Neural progenitor cell (in vitro differentiated cells): ENCODE results near the gene PCDHA3. TPM values are rescaled to one million over a fixed set of nuclear protein-coding genes. Genes with fewer than 3 reads are reported as not detected.
A peak's percentile ranks its signal among the peaks of the same experiment; 100 is the strongest.
"Not testable (repeated sequence)": the region's sequence is repeated elsewhere in the genome, so short reads cannot be mapped to it uniquely, and the experiment has no call there.

Source experiments
- DNase-seq: peaks from one replicate; pipeline ENCODE4 v3.0.0-alpha.2; 2016; ENCODE audit warnings: low spot score
- H2AFZ ChIP-seq: fragments of 200-600 bp; sonication (generic); replicated peaks from 2 replicates; pipeline ENCODE4 v1.6.1; 2016; ENCODE audit warnings: antibody characterized with exemption
- H3F3A ChIP-seq: fragments of 200-600 bp; sonication (generic); 2 replicates; pipeline ENCODE4 v1.6.1; 2016; ENCODE audit warnings: antibody characterized with exemption, low read depth
- H3K27ac ChIP-seq: fragments of 200-600 bp; sonication (generic); 2 replicates; pipeline ENCODE4 v1.5.1; 2016; ENCODE audit warnings: mild to moderate bottlenecking
- H3K27me3 ChIP-seq: fragments of 200-600 bp; sonication (generic); 2 replicates; pipeline ENCODE4 v1.6.1; 2016; ENCODE audit warnings: mild to moderate bottlenecking, moderate library complexity
- H3K36me3 ChIP-seq: fragments of 200-600 bp; sonication (generic); 2 replicates; pipeline ENCODE4 v1.5.1; 2016
- H3K4me1 ChIP-seq: fragments of 200-600 bp; sonication (generic); 2 replicates; pipeline ENCODE4 v1.6.1; 2016; ENCODE audit warnings: mixed run types
- H3K4me2 ChIP-seq: fragments of 200-600 bp; sonication (generic); 2 replicates; pipeline ENCODE4 v1.6.1; 2016
- H3K4me3 ChIP-seq: fragments of 200-600 bp; sonication (generic); 2 replicates; pipeline ENCODE4 v1.5.1; 2016
- H3K79me2 ChIP-seq: fragments of 200-600 bp; sonication (generic); 2 replicates; pipeline ENCODE4 v1.6.1; 2016; ENCODE audit warnings: low read depth
- H3K9ac ChIP-seq: fragments of 200-600 bp; sonication (generic); 2 replicates; pipeline ENCODE4 v1.6.1; 2016
- H3K9me3 ChIP-seq: fragments of 200-600 bp; sonication (generic); 2 replicates; pipeline ENCODE4 v1.5.1; 2016; ENCODE audit warnings: low read depth
- H4K20me1 ChIP-seq: fragments of 200-600 bp; sonication (generic); 2 replicates; pipeline ENCODE4 v1.6.1; 2016; ENCODE audit warnings: low read depth
- H3K27ac Mint-ChIP-seq: 3 replicates; pipeline ENCODE4 v1.8.0; 2021; ENCODE audit warnings: mixed read lengths
- H3K27me3 Mint-ChIP-seq: 2 replicates; pipeline ENCODE4 v1.8.0; 2022; ENCODE audit warnings: low read depth, mild to moderate bottlenecking, inconsistent platforms, moderate library complexity, mixed read lengths; ENCODE audit not compliant: insufficient read depth
- H3K36me3 Mint-ChIP-seq: 3 replicates; pipeline ENCODE4 v1.8.0; 2021; ENCODE audit warnings: mixed read lengths
- H3K4me1 Mint-ChIP-seq: 3 replicates; pipeline ENCODE4 v1.8.0; 2021; ENCODE audit warnings: mixed read lengths
- H3K4me3 Mint-ChIP-seq: 3 replicates; pipeline ENCODE4 v1.8.0; 2021; ENCODE audit warnings: mild to moderate bottlenecking, moderate library complexity, mixed read lengths
- H3K9me3 Mint-ChIP-seq: 3 replicates; pipeline ENCODE4 v1.8.0; 2020; ENCODE audit warnings: mixed read lengths
- EZH2 ChIP-seq: fragments of 200-600 bp; sonication (generic); IDR thresholded peaks from 2 replicates; pipeline ENCODE4 v1.6.1; 2017; ENCODE audit warnings: antibody characterized with exemption, mild to moderate bottlenecking, moderate library complexity
- EZH2phosphoT487 ChIP-seq: fragments of 200-600 bp; sonication (generic); IDR thresholded peaks from 2 replicates; pipeline ENCODE4 v1.6.1; 2017; ENCODE audit warnings: antibody characterized with exemption
- total RNA-seq: library from RNA; depleted of rRNA; stranded (reverse); fragments of >200 nt; gene quantifications from 2 replicates; pipeline ENCODE4 v1.2.3, GENCODE V29; 2015; ENCODE audit warnings: low replicate concordance
- TF ChIP-seq, protein P1 (sequence below): fragments of 200-600 bp; sonication (generic); IDR thresholded peaks from 2 replicates; pipeline ENCODE4 v1.5.1; 2017; ENCODE audit warnings: antibody characterized with exemption, mild to moderate bottlenecking

PCDHA3 gene
- total RNA-seq, 1 donor from 2014 or later: 4.0 TPM

DNA sequence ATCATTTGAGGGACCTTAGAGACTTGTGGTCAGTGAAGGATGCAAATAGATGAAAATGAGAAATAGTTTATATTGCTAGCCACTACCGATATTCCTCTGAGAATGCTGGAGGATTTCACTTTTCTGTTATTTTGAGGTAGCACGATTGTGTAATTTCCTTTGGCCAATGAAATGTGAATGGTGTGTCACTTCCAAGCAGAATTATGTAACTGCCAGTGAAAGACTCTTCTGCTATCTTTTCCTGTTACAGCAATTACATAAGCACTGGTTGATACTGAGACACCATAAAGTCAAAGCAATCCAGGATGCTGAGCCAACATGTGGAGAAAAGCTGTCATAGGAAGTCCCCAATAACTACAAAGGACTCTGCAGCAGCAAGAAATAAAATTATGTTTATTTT is 9.8 kb upstream of the PCDHA3 start:
- H3K4me3 Mint-ChIP-seq: no peak overlapping the region
- Histone ChIP-seq H3K4me1 (no peaks in the 10 kb centered on the region), H3K4me3 (no peak overlapping the region), H3K27ac (no peak overlapping the region), H3K9me3 (peaks cover 12% of the 10 kb centered on the region), H3K79me2 (no peaks in the 10 kb centered on the region), H3K27me3 (no peaks in the 10 kb centered on the region), H3K4me2 (no peak overlapping the region), H3F3A (no peaks in the 10 kb centered on the region), H3K36me3 (no peaks in the 10 kb centered on the region), H4K20me1 (no peaks in the 10 kb centered on the region), H2AFZ (no peak overlapping the region), H3K9ac (no peak overlapping the region)
- peaks cover 53% of the 10 kb centered on the region for H3K9me3 Mint-ChIP-seq
- no peaks in the 10 kb centered on the region for H3K4me1 Mint-ChIP-seq
- TF ChIP-seq, protein P1, sequence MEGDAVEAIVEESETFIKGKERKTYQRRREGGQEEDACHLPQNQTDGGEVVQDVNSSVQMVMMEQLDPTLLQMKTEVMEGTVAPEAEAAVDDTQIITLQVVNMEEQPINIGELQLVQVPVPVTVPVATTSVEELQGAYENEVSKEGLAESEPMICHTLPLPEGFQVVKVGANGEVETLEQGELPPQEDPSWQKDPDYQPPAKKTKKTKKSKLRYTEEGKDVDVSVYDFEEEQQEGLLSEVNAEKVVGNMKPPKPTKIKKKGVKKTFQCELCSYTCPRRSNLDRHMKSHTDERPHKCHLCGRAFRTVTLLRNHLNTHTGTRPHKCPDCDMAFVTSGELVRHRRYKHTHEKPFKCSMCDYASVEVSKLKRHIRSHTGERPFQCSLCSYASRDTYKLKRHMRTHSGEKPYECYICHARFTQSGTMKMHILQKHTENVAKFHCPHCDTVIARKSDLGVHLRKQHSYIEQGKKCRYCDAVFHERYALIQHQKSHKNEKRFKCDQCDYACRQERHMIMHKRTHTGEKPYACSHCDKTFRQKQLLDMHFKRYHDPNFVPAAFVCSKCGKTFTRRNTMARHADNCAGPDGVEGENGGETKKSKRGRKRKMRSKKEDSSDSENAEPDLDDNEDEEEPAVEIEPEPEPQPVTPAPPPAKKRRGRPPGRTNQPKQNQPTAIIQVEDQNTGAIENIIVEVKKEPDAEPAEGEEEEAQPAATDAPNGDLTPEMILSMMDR: no peak
- no peak overlapping the region for H3K27ac Mint-ChIP-seq
- no peak for DNase-seq
- H3K36me3 Mint-ChIP-seq: peaks cover 9% of the 10 kb centered on the region
- no peaks in the 10 kb centered on the region for H3K27me3 Mint-ChIP-seq

DNA sequence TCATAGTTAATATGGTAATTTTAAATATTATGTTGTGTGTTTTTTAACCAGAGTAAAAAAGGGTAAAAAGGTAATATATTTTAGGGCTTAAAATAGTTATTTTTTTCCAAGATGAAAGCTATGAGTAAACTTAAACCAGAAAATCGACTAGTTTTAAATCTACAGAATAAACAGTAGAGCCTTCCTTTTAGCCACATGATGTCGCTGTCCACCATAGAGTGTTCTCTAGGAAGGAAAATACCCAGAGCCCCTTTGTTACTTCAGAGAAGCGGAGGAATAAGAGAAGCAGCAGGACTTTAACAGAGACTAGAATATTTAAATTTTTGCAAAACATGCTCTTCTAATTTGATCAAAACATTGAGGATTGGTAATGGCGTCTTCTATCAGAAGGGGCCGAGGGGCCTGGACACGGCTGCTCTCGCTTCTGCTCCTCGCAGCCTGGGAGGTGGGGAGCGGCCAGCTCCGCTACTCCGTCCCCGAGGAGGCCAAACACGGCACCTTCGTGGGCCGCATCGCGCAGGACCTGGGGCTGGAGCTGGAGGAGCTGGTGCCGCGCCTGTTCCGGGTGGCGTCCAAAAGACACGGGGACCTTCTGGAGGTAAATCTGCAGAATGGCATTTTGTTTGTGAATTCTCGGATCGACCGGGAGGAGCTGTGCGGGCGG is 6.1 kb upstream of the PCDHA3 start, which contains the start of gene PCDHA2:
Gene PCDHA2 (plus strand): TSS at position 258 of the 664 bp plus-strand sequence.
- H3K27ac Mint-ChIP-seq: no peak within 1 kb of the TSS

DNA sequence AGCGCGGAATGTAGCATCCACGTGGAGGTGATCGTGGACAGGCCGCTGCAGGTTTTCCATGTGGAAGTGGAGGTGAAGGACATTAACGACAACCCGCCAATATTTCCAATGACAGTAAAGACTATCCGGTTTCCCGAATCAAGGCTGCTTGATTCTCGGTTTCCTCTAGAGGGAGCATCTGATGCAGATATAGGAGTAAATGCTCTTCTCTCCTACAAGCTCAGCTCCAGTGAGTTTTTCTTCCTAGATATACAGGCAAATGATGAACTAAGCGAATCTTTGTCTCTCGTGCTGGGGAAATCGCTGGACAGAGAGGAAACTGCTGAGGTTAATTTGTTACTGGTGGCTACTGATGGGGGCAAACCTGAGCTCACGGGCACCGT is 5.6 kb upstream of the PCDHA3 start:
- no peaks in the 10 kb centered on the region for H3K27me3 Mint-ChIP-seq
- no peak overlapping the region for H3K27ac ChIP-seq

More for the DNA sequence above, 6.1 kb upstream of the PCDHA3 start, which contains the start of gene PCDHA2:
- Histone ChIP-seq H3K4me2 (peak within 1 kb of the TSS; percentile 75), H3K4me1 (no peaks in the 10 kb centered on the region), H3K27me3 (no peaks in the 10 kb centered on the region), H2AFZ (peak within 1 kb of the TSS; percentile 99), H4K20me1 (no peaks in the 10 kb centered on the region), H3K79me2 (no peaks in the 10 kb centered on the region), H3K9me3 (peaks cover 14% of the 10 kb centered on the region), H3K4me3 (peak within 1 kb of the TSS; percentile 81), H3F3A (no peaks in the 10 kb centered on the region), H3K36me3 (peaks cover 9% of the 10 kb centered on the region), H3K9ac (peak within 1 kb of the TSS; percentile 42), H3K27ac (no peak within 1 kb of the TSS)
- peak; percentile 77 for DNase-seq
- H3K9me3 Mint-ChIP-seq: peaks cover 39% of the 10 kb centered on the region
- TF ChIP-seq, protein P1: peak; percentile 70
- TF ChIP-seq EZH2phosphoT487: no peak
- TF ChIP-seq EZH2: peak; percentile 42
- H3K4me1 Mint-ChIP-seq: no peaks in the 10 kb centered on the region
- H3K36me3 Mint-ChIP-seq: peaks cover 13% of the 10 kb centered on the region
- H3K27me3 Mint-ChIP-seq: no peaks in the 10 kb centered on the region
- no peak within 1 kb of the TSS for H3K4me3 Mint-ChIP-seq

DNA sequence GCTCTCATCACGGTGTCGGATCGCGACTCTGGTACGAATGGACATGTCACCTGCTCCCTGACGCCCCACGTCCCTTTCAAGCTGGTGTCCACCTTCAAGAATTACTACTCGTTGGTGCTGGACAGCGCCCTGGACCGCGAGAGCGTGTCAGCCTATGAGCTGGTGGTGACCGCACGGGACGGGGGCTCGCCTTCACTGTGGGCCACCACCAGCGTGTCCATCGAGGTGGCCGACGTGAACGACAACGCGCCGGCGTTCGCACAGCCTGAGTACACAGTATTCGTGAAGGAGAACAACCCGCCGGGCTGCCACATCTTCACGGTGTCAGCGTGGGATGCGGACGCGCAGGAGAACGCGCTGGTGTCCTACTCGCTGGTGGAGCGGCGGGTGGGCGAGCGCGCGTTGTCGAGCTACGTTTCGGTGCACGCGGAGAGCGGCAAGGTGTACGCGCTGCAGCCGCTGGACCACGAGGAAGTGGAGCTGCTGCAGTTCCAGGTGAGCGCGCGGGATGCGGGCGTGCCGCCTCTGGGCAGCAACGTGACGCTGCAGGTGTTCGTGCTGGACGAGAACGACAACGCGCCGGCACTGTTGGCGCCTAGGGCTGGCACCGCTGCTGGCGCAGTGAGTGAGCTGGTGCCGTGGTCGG is 4.7 kb upstream of the PCDHA3 start:
- Histone ChIP-seq H3K36me3 (peaks cover 13% of the 10 kb centered on the region), H3K9me3 (peaks cover 14% of the 10 kb centered on the region)
- not testable (repeated sequence) for H3K4me2 ChIP-seq, H3K79me2 ChIP-seq, H3K27ac Mint-ChIP-seq, H3K9ac ChIP-seq, H3K4me1 Mint-ChIP-seq, H3K27me3 ChIP-seq, H4K20me1 ChIP-seq, H3F3A ChIP-seq, H3K4me3 ChIP-seq, H3K27me3 Mint-ChIP-seq, H3K27ac ChIP-seq, H3K4me1 ChIP-seq, DNase-seq, H3K4me3 Mint-ChIP-seq, H2AFZ ChIP-seq
- Mint-ChIP-seq H3K36me3 (peaks cover 20% of the 10 kb centered on the region), H3K9me3 (peaks cover 44% of the 10 kb centered on the region)

More for the DNA sequence above, 5.6 kb upstream of the PCDHA3 start:
- Mint-ChIP-seq H3K9me3 (peaks cover 37% of the 10 kb centered on the region), H3K4me3 (no peak overlapping the region), H3K27ac (no peak overlapping the region), H3K36me3 (peaks cover 16% of the 10 kb centered on the region), H3K4me1 (no peaks in the 10 kb centered on the region)
- peak overlapping the region; percentile 75 for H3K4me2 ChIP-seq
- peak overlapping the region; percentile 81 for H3K4me3 ChIP-seq
- H4K20me1 ChIP-seq: no peaks in the 10 kb centered on the region
- H3K36me3 ChIP-seq: peaks cover 13% of the 10 kb centered on the region
- DNase-seq: peak; percentile 50
- no peak overlapping the region for H3K9ac ChIP-seq
- H3K4me1 ChIP-seq: no peaks in the 10 kb centered on the region
- TF ChIP-seq, protein P1: peak; percentile 57
- TF ChIP-seq EZH2phosphoT487 (no peak), EZH2 (no peak)
- H3K27me3 ChIP-seq: no peaks in the 10 kb centered on the region
- peaks cover 14% of the 10 kb centered on the region for H3K9me3 ChIP-seq
- H2AFZ ChIP-seq: peak overlapping the region; percentile 99
- no peaks in the 10 kb centered on the region for H3K79me2 ChIP-seq
- H3F3A ChIP-seq: no peaks in the 10 kb centered on the region
